ENCODE measurements around the gene RNF38.
"Not testable (repeated sequence)": the region's sequence is repeated elsewhere in the genome, so short reads cannot be mapped to it uniquely, and the experiment has no call there.

Gene RNF38

GRCh38 chr9:36402536-36402935 is 2.5 kb upstream of the RNF38 start:
- DNase-seq = no peak

DNA sequence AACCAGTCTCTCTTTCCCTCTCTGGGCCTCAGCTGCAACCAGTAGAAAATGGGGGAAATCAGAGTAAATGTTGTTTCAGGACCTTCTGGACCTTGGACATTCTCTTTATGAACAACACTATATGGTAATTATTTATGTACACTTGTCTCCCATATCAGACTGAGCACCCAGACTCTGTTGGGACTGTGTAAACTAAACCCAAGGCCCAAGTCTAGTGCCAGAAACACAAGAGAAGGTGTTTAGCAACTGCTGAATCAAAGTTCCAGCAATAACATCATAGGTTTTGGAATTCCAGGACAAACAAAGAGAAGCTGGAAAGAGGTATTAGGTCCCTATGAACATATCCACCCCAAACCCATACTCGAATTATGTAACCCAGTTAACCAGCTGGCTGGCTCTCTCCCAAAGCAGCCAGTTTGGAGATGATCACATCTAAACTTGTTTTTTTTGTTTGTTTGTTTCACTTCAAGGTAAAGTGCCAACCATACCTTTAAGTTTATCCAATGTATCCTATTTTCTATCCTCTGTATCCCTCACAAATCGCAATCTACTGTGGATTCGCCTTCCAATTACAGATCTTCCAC is 1.9 kb upstream of the RNF38 start:
- no peak for DNase-seq

DNA sequence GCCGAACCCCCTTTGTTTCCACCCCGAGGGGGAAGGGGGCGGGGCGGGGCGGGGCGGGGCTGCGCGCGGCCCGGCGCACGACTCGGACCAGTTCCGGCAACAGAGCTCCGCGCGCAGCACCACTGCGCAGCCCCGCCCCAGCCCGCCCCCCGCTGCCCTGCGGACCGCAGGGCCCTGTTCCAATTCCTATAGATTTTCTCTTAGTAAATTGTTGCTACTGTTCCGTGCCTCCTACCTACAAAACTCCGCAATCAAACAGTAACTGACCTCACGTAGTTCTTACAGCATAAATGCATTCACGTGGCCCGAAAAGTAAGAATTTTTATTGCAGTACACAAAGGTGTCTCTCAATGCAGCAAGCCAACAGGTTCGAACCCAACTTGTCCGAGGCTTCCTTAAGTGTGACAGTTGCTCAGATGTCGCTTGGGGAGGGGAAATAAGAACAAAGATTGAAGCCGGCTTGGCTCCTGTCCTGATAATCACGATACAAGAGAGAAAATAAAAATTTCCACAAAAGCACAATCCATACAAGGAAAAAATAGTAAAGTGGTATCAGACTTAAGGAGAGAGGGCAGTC is 1.2 kb upstream of the RNF38 start:
- peak; percentile 79 to 92 (median 86) for DNase-seq

DNA sequence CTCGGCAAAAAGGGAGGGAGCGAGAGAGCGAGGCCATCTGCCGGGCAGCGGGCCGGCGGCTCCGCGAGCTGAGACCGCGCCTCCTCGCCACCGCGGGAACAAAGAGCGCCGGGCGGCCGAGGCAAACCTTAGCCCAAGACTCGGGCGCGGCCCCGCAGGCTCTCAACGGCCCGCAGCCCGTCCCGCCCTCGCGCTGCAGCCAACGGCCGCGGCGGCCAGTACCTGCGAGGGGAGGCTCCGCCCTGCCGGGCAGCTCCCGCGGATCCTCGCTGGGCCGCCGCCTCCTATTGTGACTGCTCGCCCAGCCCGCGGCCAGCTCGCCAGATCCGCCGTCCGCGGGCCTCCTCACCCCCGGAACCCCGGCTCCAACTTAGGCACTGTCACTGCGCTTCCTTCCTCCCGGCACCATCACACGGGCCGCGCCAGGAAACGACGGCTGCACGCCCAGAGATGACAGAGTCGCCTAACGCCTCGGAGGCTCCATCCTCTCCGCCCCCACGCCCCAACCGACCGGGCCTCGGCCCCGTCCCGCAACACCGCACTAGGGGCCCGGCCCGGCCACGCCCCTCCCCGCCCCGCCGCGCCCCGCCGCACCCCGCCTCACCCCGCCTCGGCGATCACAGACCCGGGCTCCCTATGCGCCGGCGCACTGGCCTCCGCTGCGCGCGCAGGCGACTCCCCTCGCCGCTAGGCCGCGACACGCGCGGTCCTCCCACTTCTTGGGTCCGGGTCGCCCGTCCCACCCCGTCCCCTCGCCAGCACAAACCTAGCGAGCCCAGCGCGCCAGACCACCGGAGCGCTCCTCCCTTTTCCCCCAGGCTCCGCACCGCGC is 479 bp upstream of the RNF38 start:
- DNase-seq = peak; percentile 92 to 98 (median 96)

- no peak for DNase-seq
Observed at GRCh38 chr9:36398745-36399144, 1.3 kb downstream of the RNF38 start.

GRCh38 chr9:36396985-36397384 is 3.1 kb downstream of the RNF38 start:
- DNase-seq = no peak

GRCh38 chr9:36392489-36392888 is 7.6 kb downstream of the RNF38 start:
- no peak for DNase-seq

DNA sequence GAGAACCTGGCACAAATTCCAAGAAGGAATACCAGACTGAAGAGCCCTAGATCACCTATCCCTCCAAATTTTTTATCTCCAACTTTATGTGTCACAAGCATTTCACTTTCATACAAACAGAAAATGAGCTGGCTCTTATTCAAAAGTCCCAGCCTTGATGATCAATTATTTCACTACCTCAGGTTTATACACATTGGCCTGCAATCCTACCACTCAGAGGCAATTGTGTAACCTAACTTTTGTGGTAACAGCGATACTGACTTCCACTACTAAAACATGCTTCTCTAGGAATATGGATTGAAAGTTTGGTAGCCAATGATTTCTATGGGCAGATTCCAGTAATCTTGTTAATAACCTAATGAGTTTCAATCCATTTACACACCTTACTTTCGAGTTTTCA is 10.5 kb downstream of the RNF38 start:
- no peak for DNase-seq

DNA sequence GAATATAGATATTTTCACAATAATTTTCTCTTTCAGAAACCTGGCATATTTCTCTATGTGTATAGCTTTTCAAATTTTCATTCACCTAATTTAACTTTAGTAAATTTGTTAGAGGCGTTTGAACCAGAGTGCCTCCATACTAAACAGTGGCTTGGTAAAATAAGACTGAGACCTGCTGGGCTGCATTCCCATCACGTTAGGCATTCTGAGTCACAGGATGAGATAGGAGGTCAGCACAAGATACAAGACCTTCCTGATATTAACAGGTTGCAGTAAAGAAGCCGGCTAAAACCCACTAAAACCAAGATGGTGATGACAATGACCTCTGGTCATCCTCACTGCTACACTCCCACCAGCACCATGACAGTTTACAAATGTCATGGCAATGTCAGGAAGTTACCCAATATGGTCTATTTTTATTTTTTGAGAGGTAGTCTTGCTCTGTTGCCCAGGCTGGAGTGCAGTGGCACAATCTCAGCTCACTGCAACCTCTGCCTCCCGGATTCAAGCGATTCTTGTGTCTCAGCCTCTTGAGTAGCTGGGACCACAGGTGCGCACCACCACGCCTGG is 13.6 kb downstream of the RNF38 start:
- DNase-seq = not testable (repeated sequence)

- peak; percentile 34 to 59 (median 49) for DNase-seq
Observed at GRCh38 chr9:36382484-36382883, 17.6 kb downstream of the RNF38 start.

- DNase-seq = no peak
Observed at GRCh38 chr9:36364577-36364976, 35.5 kb downstream of the RNF38 start.

DNA sequence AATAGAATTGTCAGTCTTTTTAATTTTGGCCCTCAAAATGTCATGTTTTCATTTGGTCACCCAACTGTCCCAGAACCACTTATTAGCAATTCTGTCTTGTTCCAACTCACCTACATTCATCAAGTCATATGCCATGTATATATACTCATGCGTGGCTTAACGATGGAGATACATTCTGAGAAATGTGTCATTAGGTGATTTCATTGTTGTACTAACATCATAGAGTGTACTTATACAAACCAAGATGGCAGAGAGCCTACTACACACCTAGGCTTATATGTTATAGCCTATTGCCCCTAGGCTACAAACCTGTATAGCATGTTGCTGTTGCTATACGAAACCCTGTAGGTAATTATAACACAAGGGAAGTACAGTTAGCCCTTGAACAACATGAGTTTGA is 36.6 kb downstream of the RNF38 start:
- no peak for DNase-seq

GRCh38 chr9:36358486-36358885 is 41.6 kb downstream of the RNF38 start:
- no peak for DNase-seq

- DNase-seq = no peak
Observed at GRCh38 chr9:36357639-36358038, 42.4 kb downstream of the RNF38 start.

GRCh38 chr9:36346569-36346968 is 53.5 kb downstream of the RNF38 start:
- DNase-seq = peak; percentile 33 to 55 (median 42)

DNA sequence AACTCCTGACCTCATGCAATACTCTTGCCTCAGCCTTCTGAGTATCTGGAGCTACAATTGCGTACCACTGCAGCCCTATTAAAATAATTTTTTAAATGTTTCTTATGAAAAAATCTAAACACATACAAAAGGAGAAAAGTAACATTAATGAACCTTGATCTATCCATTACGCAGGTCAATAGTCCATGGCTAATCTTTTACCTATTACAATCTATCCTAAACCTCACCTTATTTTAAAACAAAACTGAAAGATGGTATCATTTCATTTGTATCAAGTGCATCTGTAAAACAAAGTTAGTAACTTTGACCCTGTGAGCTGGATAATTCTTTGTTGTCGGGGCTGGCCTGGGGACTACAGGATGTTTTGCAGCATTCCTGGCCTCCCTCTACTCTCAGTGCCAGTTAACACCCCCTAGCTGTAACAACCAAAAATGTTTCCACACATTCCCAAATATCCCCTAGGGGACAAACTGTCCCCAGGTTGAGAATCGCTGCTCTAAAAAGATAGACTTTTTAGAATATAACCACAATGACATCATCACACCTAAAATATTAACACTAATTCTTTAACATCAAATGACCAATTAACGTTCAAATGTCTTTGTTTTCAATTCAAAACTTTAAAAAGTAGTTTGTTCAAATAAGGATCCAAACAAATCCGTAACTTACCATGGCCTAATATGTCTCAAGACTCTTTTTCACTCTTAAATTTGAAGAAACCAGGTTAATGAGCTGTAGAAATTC is 54.8 kb downstream of the RNF38 start:
- no peak for DNase-seq

DNA sequence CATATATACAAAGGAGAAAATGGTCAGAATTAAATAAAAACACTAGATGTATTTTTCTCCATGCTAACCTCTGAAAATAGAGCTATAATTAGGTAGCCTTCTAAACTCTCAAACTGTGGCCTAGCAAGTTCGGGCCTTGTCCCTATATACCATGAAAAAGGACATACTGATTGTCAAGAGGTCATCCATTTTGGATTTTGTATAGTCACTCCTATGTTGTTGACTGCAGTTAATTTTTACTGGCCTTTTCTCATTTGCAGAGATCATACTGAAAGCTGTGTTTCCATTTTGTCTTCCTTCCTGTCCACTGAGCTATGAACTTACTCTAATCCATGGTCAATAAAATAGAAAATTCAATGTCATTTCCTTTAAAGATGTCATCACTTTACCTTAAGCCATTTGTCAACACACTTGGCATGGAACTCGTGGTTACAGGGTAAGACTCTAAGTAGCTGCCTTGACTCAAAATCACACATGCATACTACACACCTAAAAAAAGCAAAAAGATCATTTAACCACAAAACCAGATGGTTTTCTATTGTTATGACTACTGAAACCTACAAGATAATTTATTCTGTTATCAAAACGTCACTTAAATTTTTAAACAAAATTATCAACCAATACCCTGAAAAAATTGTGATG is 58.0 kb downstream of the RNF38 start:
- DNase-seq = no peak

GRCh38 chr9:36337865-36338264 is 62.2 kb downstream of the RNF38 start:
- DNase-seq = no peak

- no peak for DNase-seq
Observed at GRCh38 chr9:36337002-36337401, 63.1 kb downstream of the RNF38 start.

- DNase-seq = peak in 2 of 3 donors; percentile 13 to 22
Observed at GRCh38 chr9:36336131-36336907, 63.8 kb downstream of the RNF38 start.

GRCh38 chr9:36332006-36332405 is 68.1 kb downstream of the RNF38 start:
- DNase-seq = peak in 2 of 3 donors; percentile 17 to 35

Measured in suppressor macrophage treated with lipopolysaccharide for 1 hour (primary cell).